NK-92 treated with Interleukin-12 subunit alpha and Interleukin-12 subunit beta, amount 100 ng/mL, for 24 hours (cell line): Measurements from ENCODE around the gene TNS1.
"Not testable (repeated sequence)": the region's sequence is repeated elsewhere in the genome, so short reads cannot be mapped to it uniquely, and the experiment has no call there.

Experiments
- DNase-seq: peaks from one replicate; lab custom pipeline; 2025; lab: John Stamatoyannopoulos, UW

Gene TNS1

GRCh38 chr2:218002845-218003180, at the start of gene TNS1:
TSS of gene TNS1 (minus strand) at chr2:218002995. CDS start at chr2:218002872, 123 bp downstream.
- no peak for DNase-seq

GRCh38 chr2:218051903-218052302, 49.1 kb upstream of the TNS1 start:
- no peak for DNase-seq

GRCh38 chr2:218047536-218048225, 44.9 kb upstream of the TNS1 start:
- no peak for DNase-seq

- DNase-seq = no peak
Observed at GRCh38 chr2:218046238-218046637, 43.4 kb upstream of the TNS1 start.

- DNase-seq = not testable (repeated sequence)
Observed at GRCh38 chr2:218044599-218044998, 41.8 kb upstream of the TNS1 start.

- DNase-seq = no peak
Observed at GRCh38 chr2:218043701-218044109, 40.9 kb upstream of the TNS1 start.

- no peak for DNase-seq
Observed at GRCh38 chr2:218043100-218043499, 40.3 kb upstream of the TNS1 start.

- DNase-seq = no peak
Observed at GRCh38 chr2:218041302-218042168, 38.7 kb upstream of the TNS1 start.

- no peak for DNase-seq
Observed at GRCh38 chr2:218040883-218041282, 38.1 kb upstream of the TNS1 start.

GRCh38 chr2:218039171-218039570, 36.4 kb upstream of the TNS1 start:
- DNase-seq = no peak

GRCh38 chr2:218036371-218036770, 33.6 kb upstream of the TNS1 start:
- DNase-seq = no peak

GRCh38 chr2:218035463-218036100, 32.8 kb upstream of the TNS1 start:
- DNase-seq = no peak

GRCh38 chr2:218034497-218035213, 31.9 kb upstream of the TNS1 start:
- peak; percentile 30 for DNase-seq

- no peak for DNase-seq
Observed at GRCh38 chr2:218033590-218034496, 31.0 kb upstream of the TNS1 start.

- no peak for DNase-seq
Observed at GRCh38 chr2:218033208-218033589, 30.4 kb upstream of the TNS1 start.

GRCh38 chr2:218032336-218033171, 29.8 kb upstream of the TNS1 start:
- DNase-seq = no peak

GRCh38 chr2:218031771-218032257, 29.0 kb upstream of the TNS1 start:
- DNase-seq = no peak

GRCh38 chr2:218031261-218031660, 28.5 kb upstream of the TNS1 start:
- DNase-seq = no peak

GRCh38 chr2:218030409-218031195, 27.8 kb upstream of the TNS1 start:
- no peak for DNase-seq
